ENCODE results near the gene WDPCP. TPM values are rescaled to one million over a fixed set of nuclear protein-coding genes. Genes with fewer than 3 reads are reported as not detected.

The WDPCP gene
- polyA plus RNA-seq, 2 of the 4 experiments (the other 2 are of a cell fraction): 3.0 to 7.6 TPM

DNA sequence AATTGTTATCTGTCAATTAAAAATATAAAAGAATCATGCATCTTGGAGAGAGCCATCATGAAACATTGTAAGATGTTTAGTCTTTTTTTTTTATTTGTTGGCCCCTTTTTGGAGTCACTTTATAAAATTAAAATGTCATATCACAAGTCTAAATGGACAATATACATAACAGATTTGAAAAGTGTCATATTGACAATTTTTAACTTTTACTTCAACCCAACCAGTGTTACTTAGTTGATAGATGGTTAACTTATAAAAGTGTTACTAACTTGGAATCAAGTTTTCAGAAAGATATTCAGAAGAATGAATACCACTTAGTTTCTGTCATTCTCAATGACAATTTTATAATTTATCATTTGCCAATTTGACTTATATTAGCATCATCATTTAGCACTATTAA, 319.3 kb downstream of the WDPCP start:
- peak; percentile 7 for FAIRE-seq
- Histone ChIP-seq H3K27ac (no peak overlapping the region), H3K4me3 (no peak overlapping the region), H3K4me1 (no peaks in the 10 kb centered on the region), H3K4me2 (no peak overlapping the region), H3K9me3 (peaks cover 22% of the 10 kb centered on the region)
- no peak for ATAC-seq
- CTCF ChIA-PET: no interaction called here
- TF ChIP-seq CBX8 (IDR thresholded peaks at IDR 0.05) (no peak), MAFK (IDR thresholded peaks at IDR 0.05; ENCODE audit: partially characterized antibody) (peak; percentile 60)
- POLR2A ChIA-PET: no interaction called here
- no peak for DNase-seq (ENCODE audit: low read depth in 1 of 2, low spot score in 1 of 2)

DNA sequence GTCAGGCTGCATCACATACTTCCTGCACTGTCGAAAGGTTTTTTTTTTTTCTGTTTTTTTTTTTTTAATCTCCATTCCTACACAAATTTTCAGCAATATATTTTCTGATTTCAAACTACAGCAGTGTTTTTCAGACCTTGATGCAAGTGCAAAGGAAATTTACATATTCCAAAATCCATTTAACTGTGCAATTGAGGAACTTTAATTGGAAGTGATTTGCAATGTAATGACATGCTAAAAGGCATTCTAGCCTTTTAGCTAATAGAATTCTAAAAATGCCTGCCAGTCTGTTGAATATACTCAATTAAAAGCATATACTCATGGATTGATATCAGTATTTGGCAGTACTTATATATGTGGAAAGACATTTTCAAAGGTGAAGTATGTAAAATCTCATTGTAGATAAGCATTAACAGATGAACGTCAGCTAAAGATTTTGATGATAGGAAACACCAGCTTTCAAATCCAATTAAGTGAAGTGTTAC, 327.1 kb downstream of the WDPCP start:
- no peaks in the 10 kb centered on the region for H3K4me1 ChIP-seq
- H3K9me3 ChIP-seq: no peaks in the 10 kb centered on the region
- ChIA-PET CTCF (no interaction called here), POLR2A (no interaction called here)
- no peak for DNase-seq (ENCODE audit: low read depth in 1 of 2, low spot score in 1 of 2)
- H3K27ac ChIP-seq: no peak overlapping the region
- no peak overlapping the region for H3K4me2 ChIP-seq
- ATAC-seq: no peak
- H3K4me3 ChIP-seq: no peak overlapping the region
- TF ChIP-seq CBX8 (IDR thresholded peaks at IDR 0.05) (no peak), NR3C1 (IDR thresholded peaks at IDR 0.05) (no peak)
- TF ChIP-seq, protein P1, sequence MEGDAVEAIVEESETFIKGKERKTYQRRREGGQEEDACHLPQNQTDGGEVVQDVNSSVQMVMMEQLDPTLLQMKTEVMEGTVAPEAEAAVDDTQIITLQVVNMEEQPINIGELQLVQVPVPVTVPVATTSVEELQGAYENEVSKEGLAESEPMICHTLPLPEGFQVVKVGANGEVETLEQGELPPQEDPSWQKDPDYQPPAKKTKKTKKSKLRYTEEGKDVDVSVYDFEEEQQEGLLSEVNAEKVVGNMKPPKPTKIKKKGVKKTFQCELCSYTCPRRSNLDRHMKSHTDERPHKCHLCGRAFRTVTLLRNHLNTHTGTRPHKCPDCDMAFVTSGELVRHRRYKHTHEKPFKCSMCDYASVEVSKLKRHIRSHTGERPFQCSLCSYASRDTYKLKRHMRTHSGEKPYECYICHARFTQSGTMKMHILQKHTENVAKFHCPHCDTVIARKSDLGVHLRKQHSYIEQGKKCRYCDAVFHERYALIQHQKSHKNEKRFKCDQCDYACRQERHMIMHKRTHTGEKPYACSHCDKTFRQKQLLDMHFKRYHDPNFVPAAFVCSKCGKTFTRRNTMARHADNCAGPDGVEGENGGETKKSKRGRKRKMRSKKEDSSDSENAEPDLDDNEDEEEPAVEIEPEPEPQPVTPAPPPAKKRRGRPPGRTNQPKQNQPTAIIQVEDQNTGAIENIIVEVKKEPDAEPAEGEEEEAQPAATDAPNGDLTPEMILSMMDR (IDR thresholded peaks at IDR 0.05): no peak
- 87% methylated on average over 2 of the region's 2 CpGs for WGBS (ENCODE audit: missing lambda C conversion rate)
- FAIRE-seq: peak; percentile 54

DNA sequence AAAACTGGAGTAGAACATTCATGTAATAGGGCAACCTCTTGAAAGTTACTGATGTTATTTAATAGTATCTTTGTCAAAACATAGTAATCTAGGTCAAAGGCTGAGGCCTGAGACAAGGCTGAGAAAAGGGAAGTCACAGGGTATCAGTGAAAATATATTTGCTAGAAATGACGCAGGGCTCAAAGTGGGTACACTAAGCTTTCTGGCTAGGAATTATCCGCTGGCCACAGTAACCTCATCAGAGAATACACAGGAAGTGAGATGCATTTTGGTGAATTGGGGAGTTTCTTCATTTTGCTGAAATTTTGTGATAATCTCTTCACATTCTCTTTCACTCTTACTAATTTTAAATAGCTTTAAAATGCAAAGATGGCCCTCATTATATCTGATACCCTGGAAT, 330.8 kb downstream of the WDPCP start:
- Histone ChIP-seq H3K4me3 (no peak overlapping the region), H3K27ac (no peak overlapping the region), H3K4me1 (no peaks in the 10 kb centered on the region), H3K4me2 (no peak overlapping the region), H3K9me3 (no peaks in the 10 kb centered on the region)
- ATAC-seq (no peak), DNase-seq (ENCODE audit: low read depth in 1 of 2, low spot score in 1 of 2) (no peak), FAIRE-seq (no peak)
- ChIA-PET POLR2A (no interaction called here), CTCF (no interaction called here)
- TF ChIP-seq, protein P2, sequence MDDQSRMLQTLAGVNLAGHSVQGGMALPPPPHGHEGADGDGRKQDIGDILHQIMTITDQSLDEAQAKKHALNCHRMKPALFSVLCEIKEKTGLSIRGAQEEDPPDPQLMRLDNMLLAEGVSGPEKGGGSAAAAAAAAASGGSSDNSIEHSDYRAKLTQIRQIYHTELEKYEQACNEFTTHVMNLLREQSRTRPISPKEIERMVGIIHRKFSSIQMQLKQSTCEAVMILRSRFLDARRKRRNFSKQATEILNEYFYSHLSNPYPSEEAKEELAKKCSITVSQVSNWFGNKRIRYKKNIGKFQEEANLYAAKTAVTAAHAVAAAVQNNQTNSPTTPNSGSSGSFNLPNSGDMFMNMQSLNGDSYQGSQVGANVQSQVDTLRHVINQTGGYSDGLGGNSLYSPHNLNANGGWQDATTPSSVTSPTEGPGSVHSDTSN (IDR thresholded peaks at IDR 0.05): no peak
- TF ChIP-seq MYC (IDR thresholded peaks at IDR 0.05; ENCODE audit: borderline replicate concordance, low read length) (no peak), EHF (CRISPR knock-in tag; IDR thresholded peaks at IDR 0.05) (no peak)
- TF ChIP-seq, protein P3, sequence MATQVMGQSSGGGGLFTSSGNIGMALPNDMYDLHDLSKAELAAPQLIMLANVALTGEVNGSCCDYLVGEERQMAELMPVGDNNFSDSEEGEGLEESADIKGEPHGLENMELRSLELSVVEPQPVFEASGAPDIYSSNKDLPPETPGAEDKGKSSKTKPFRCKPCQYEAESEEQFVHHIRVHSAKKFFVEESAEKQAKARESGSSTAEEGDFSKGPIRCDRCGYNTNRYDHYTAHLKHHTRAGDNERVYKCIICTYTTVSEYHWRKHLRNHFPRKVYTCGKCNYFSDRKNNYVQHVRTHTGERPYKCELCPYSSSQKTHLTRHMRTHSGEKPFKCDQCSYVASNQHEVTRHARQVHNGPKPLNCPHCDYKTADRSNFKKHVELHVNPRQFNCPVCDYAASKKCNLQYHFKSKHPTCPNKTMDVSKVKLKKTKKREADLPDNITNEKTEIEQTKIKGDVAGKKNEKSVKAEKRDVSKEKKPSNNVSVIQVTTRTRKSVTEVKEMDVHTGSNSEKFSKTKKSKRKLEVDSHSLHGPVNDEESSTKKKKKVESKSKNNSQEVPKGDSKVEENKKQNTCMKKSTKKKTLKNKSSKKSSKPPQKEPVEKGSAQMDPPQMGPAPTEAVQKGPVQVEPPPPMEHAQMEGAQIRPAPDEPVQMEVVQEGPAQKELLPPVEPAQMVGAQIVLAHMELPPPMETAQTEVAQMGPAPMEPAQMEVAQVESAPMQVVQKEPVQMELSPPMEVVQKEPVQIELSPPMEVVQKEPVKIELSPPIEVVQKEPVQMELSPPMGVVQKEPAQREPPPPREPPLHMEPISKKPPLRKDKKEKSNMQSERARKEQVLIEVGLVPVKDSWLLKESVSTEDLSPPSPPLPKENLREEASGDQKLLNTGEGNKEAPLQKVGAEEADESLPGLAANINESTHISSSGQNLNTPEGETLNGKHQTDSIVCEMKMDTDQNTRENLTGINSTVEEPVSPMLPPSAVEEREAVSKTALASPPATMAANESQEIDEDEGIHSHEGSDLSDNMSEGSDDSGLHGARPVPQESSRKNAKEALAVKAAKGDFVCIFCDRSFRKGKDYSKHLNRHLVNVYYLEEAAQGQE (IDR thresholded peaks at IDR 0.05): no peak
- WGBS (ENCODE audit: missing lambda C conversion rate): 75% methylated on average over 2 of the region's 2 CpGs

DNA sequence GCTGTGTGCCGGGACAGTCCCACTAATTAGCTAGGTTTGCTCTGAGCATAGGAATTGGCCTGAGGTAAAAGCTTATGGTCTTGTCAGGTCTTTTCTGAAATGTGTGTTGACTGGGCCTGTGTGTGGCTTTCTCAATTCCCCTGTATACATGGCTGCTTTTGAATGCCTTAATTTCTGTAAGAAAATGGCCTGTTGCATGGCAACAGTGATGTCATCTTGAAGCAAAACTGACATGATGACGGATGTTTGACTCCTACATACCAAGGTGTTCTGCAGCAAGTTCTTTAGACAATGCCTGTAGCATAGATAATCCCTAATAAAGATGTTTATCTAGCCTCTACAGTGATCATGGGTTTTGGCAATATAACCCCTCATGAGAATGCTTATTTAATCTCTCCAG, 339.1 kb downstream of the WDPCP start:
- no peak overlapping the region for H3K4me3 ChIP-seq
- no peaks in the 10 kb centered on the region for H3K4me1 ChIP-seq
- no peak overlapping the region for H3K4me2 ChIP-seq
- 64% methylated on average over 2 of the region's 2 CpGs for WGBS (ENCODE audit: missing lambda C conversion rate)
- TF ChIP-seq ESRRA (IDR thresholded peaks at IDR 0.05; ENCODE audit: borderline replicate concordance, low read length) (no peak), EHMT2 (IDR thresholded peaks at IDR 0.05; ENCODE audit: low read depth) (no peak), RFX5 (IDR thresholded peaks at IDR 0.05) (0 out of 2 replicates have a peak, but pooled peaks have one; percentile 39)
- TF ChIP-seq, protein P1 (IDR thresholded peaks at IDR 0.05): no peak
- no peak overlapping the region for H3K27ac ChIP-seq
- H3K9me3 ChIP-seq: no peaks in the 10 kb centered on the region
- no peak for FAIRE-seq
- ATAC-seq: no peak
- ChIA-PET POLR2A (no interaction called here), CTCF (interaction anchor here (0.6 kb wide), 1 partner anchor 36 kb away, joined by 3 read pairs; no protein-coding TSS in a partner anchor)
- no peak for DNase-seq (ENCODE audit: low read depth in 1 of 2, low spot score in 1 of 2)

Data from A549 (cell line).